K562 (cell line): Measurements from ENCODE around the gene NOTCH1. TPM values are rescaled to one million over a fixed set of nuclear protein-coding genes. Genes with fewer than 3 reads are reported as not detected.

Source experiments
- ATAC-seq: fragments of 200-7000 bp; cut with Tn5 transposase; 3 replicates; pipeline ENCODE4 v1.9.1; 2020; ENCODE audit warnings: moderate library complexity
- BruUV-seq: library from RNA; stranded (reverse); fragments of 400-500 nt; replicated peaks from 2 replicates; lab custom pipeline; 2021; lab: Mats Ljungman, UMichigan
- CTCF ChIA-PET: fragments of 300-600 bp; formaldehyde crosslinking; extraction: SDS; loops from one replicate; lab custom pipeline; 2021; ENCODE audit warnings: low intra/inter-chr PET ratio; lab: Yijun Ruan, JAX
- POLR2A ChIA-PET: fragments of 300-600, 350-650 bp; sonication (Branson Sonifier 250); formaldehyde crosslinking; extraction: SDS; loops from one replicate; lab custom pipeline; 2021; ENCODE audit warnings: antibody characterized with exemption, inconsistent platforms; lab: Yijun Ruan, JAX
- DNase-seq, 4 experiments: peaks; one replicate each; pipeline versions ENCODE4 v3.0.0 to v3.0.0-alpha.2; 2011 to 2018; ENCODE audit warnings: low spot score in 3 of 4, mixed read lengths in 3 of 4; ENCODE audit errors: extremely low read depth in 1 of 4
- FAIRE-seq: peaks from 2 replicates; lab custom pipeline; 2011; peaks lifted over from hg19 to GRCh38; lab: Jason Lieb, UNC
- H2AFZ ChIP-seq: 2 replicates; pipeline ENCODE4 v1.6.0; 2011; ENCODE audit warnings: low read depth, low read length, control low read depth, inconsistent platforms
- H3K27ac ChIP-seq: fragments of 200-600 bp; 3 replicates; pipeline ENCODE4 v1.8.0; 2011; ENCODE audit warnings: low read depth, mild to moderate bottlenecking, control low read depth, inconsistent platforms, low read length, moderate library complexity, mixed read lengths; ENCODE audit errors: extremely low read depth
- H3K27me3 ChIP-seq, 2 experiments: fragments of 300-600 bp in 1 of 2; 2 replicates in 1 of 2; 3 replicates in 1 of 2; pipeline versions ENCODE4 v1.6.0 to v1.8.0; 2011; ENCODE audit warnings: inconsistent platforms in 2 of 2, low read length in 2 of 2, mild to moderate bottlenecking in 1 of 2, mixed read lengths in 1 of 2, moderate library complexity in 1 of 2; ENCODE audit not compliant: control insufficient read depth in 2 of 2, insufficient read depth in 2 of 2
- H3K36me3 ChIP-seq: fragments of 300-600 bp; 3 replicates; pipeline ENCODE4 v1.8.0; 2011; ENCODE audit warnings: mild to moderate bottlenecking, low read length, inconsistent platforms; ENCODE audit not compliant: control insufficient read depth, insufficient read depth
- H3K4me1 ChIP-seq, 2 experiments: fragments of 200-600 bp in 1 of 2; replicated peaks in 1 of 2; 2 replicates in 1 of 2; 3 replicates in 1 of 2; pipeline versions ENCODE4 v1.5.1 to v1.8.0; 2011; ENCODE audit warnings: inconsistent platforms in 2 of 2, low read length in 2 of 2, mild to moderate bottlenecking in 1 of 2, mixed read lengths in 1 of 2, moderate library complexity in 1 of 2; ENCODE audit not compliant: control insufficient read depth in 2 of 2, insufficient read depth in 2 of 2
- H3K4me2 ChIP-seq: 2 replicates; pipeline ENCODE4 v1.6.1; 2011; ENCODE audit warnings: low read length, control low read depth, inconsistent platforms, mixed read lengths; ENCODE audit not compliant: insufficient read depth
- H3K4me3 ChIP-seq: fragments of 200-600 bp; sonication (generic), shearing (Covaris generic); 2 replicates; pipeline ENCODE4 v1.5.1; 2016; ENCODE audit warnings: control low read depth, inconsistent platforms
- H3K79me2 ChIP-seq: fragments of 200-600 bp; 3 replicates; pipeline ENCODE4 v1.8.0; 2011; ENCODE audit warnings: low read length, inconsistent platforms; ENCODE audit not compliant: control insufficient read depth, insufficient read depth
- H3K9ac ChIP-seq, 2 experiments: 2 replicates each; pipeline versions ENCODE4 v1.6.0 to v1.6.1; 2011; ENCODE audit warnings: low read depth in 2 of 2, low read length in 2 of 2, control low read depth in 1 of 2, inconsistent platforms in 1 of 2, mild to moderate bottlenecking in 1 of 2, mixed read lengths in 1 of 2; ENCODE audit not compliant: insufficient read depth in 1 of 2
- H3K9me1 ChIP-seq: one replicate; pipeline ENCODE4 v1.6.0; 2011; ENCODE audit warnings: inconsistent platforms, mild to moderate bottlenecking, low read length, moderate library complexity; ENCODE audit not compliant: control insufficient read depth, insufficient read depth
- H3K9me3 ChIP-seq: replicated peaks from 2 replicates; pipeline ENCODE4 v1.5.1; 2011; ENCODE audit warnings: low read depth, low read length, inconsistent platforms; ENCODE audit not compliant: control insufficient read depth, insufficient read depth
- H4K20me1 ChIP-seq: replicated peaks from 2 replicates; pipeline ENCODE4 v1.6.1; 2011; ENCODE audit warnings: low read length, inconsistent platforms, mixed read lengths; ENCODE audit not compliant: control insufficient read depth, insufficient read depth
- DNMT1 ChIP-seq: fragments of 450-650 bp; IDR thresholded peaks from 2 replicates; pipeline ENCODE4 v1.6.1; 2016; ENCODE audit warnings: antibody characterized with exemption, mild to moderate bottlenecking
- EP300 ChIP-seq: IDR thresholded peaks from 2 replicates; pipeline ENCODE4 v1.6.1; 2012; ENCODE audit warnings: low read length, improper control_type of control experiment
- FOXK2 ChIP-seq, 2 experiments: fragments of 450-650 bp; IDR thresholded peaks in 1 of 2; conservative IDR thresholded peaks in 1 of 2; 2 replicates each; pipeline ENCODE4 v1.6.1; 2016; ENCODE audit warnings: low read depth in 2 of 2, mild to moderate bottlenecking in 1 of 2
- HDAC2 ChIP-seq: fragments of 450-650 bp; IDR thresholded peaks from 2 replicates; pipeline ENCODE4 v1.6.1; 2016; ENCODE audit warnings: mild to moderate bottlenecking
- HNRNPL ChIP-seq: fragments of 200-400 bp; formaldehyde crosslinking; IDR thresholded peaks from 2 replicates; pipeline ENCODE4 v1.6.1; 2017; ENCODE audit warnings: low read depth, mild to moderate bottlenecking, low read length
- JUN ChIP-seq, 2 experiments: sonication (generic) in 1 of 2; formaldehyde crosslinking in 1 of 2; IDR thresholded peaks; 2 replicates each; pipeline versions ENCODE4 v1.6.1 to v1.8.0; 2012 to 2022; ENCODE audit warnings: borderline replicate concordance in 2 of 2, mild to moderate bottlenecking in 2 of 2, improper control_type of control experiment in 1 of 2, low read depth in 1 of 2, low read length in 1 of 2, missing genetic modification reagents in 1 of 2
- KAT7 ChIP-seq: sonication (generic); formaldehyde crosslinking; IDR thresholded peaks from 2 replicates; pipeline ENCODE4 v1.8.0; 2022; ENCODE audit warnings: missing genetic modification reagents, mild to moderate bottlenecking, borderline replicate concordance
- KLF10 ChIP-seq: fragments of 250-450 bp; sonication (Bioruptor Pico); IDR thresholded peaks from 2 replicates; pipeline ENCODE4 v1.6.1; 2021; ENCODE audit warnings: matching md5 sums
- MAZ ChIP-seq, 2 experiments: fragments of 450-650 bp in 1 of 2; sonication (generic) in 1 of 2; formaldehyde crosslinking; IDR thresholded peaks in 1 of 2; conservative IDR thresholded peaks in 1 of 2; 2 replicates each; pipeline versions ENCODE4 v1.4.0 to v1.5.0; 2020; ENCODE audit warnings: mild to moderate bottlenecking in 1 of 2, missing genetic modification reagents in 1 of 2
- NONO ChIP-seq, 2 experiments: fragments of 200-400 bp in 1 of 2; fragments of 450-650 bp in 1 of 2; formaldehyde crosslinking in 1 of 2; IDR thresholded peaks; 2 replicates each; pipeline ENCODE4 v1.6.1; 2017; ENCODE audit warnings: low read depth in 2 of 2, mild to moderate bottlenecking in 2 of 2, moderate library complexity in 2 of 2, low read length in 1 of 2
- PTBP1 ChIP-seq: fragments of 200-400 bp; formaldehyde crosslinking; IDR thresholded peaks from 2 replicates; pipeline ENCODE4 v1.6.1; 2017; ENCODE audit warnings: low read depth, low read length
- RBFOX2 ChIP-seq: fragments of 200-400 bp; formaldehyde crosslinking; IDR thresholded peaks from 2 replicates; pipeline ENCODE4 v1.6.1; 2017; ENCODE audit warnings: low read depth, mild to moderate bottlenecking, low read length, moderate library complexity
- SMAD4 ChIP-seq: fragments of 250-450 bp; sonication (Bioruptor Pico); conservative IDR thresholded peaks from 2 replicates; pipeline ENCODE4 v1.8.0; 2021; ENCODE audit warnings: inconsistent platforms, mild to moderate bottlenecking, moderate library complexity
- TFE3 ChIP-seq: fragments of 450-650 bp; formaldehyde crosslinking; IDR thresholded peaks from 2 replicates; pipeline ENCODE4 v1.4.0; 2020; ENCODE audit warnings: mild to moderate bottlenecking, mixed read lengths
- XRCC4 ChIP-seq: IDR thresholded peaks from one replicate; pipeline ENCODE4 v1.6.1; 2011; ENCODE audit not compliant: insufficient read depth, insufficient read length; ENCODE audit errors: extremely low read depth
- ZNF217 ChIP-seq: sonication (generic); formaldehyde crosslinking; IDR thresholded peaks from 2 replicates; pipeline ENCODE4 v1.8.0; 2022; ENCODE audit warnings: mild to moderate bottlenecking, missing genetic modification reagents
- ZNF444 ChIP-seq: fragments of 250-450 bp; sonication (Bioruptor Pico); IDR thresholded peaks from 2 replicates; pipeline ENCODE4 v1.4.0; 2020; ENCODE audit warnings: mild to moderate bottlenecking, moderate library complexity
- WGBS: fragments of 100-300 bp; shearing (Covaris generic); methylation state at CpG from one replicate; pipeline ENCODE4 v1.1.6; 2016; ENCODE audit warnings: low coverage, mixed read lengths; ENCODE audit not compliant: insufficient coverage; ENCODE audit errors: missing lambda C conversion rate; 5-methylcytosine and 5-hydroxymethylcytosine counted together
- in situ Hi-C: fragments of 300-500 bp; cut with MboI; formaldehyde crosslinking; loops from 4 replicates; pipeline ENCODE4 v1.15.0; 2018; ENCODE audit warnings: inconsistent platforms, mixed read lengths
- intact Hi-C: fragments of 100-400 bp; cut with micrococcal nuclease; formaldehyde crosslinking; loops from 2 replicates; pipeline ENCODE4 v1.14.2; 2022
- polyA plus RNA-seq, 8 experiments: library from polyadenylated mRNA; depleted of rRNA in 4 of 8; stranded (reverse) in 5 of 8; unstranded in 3 of 8; fragments of >200 nt; fragmentation: Nextera tagmentation in 2 of 8; fragmentation: Illumina TruSeq in 1 of 8; extraction: Ambion mirVana in 2 of 8; extraction: Trizol in 1 of 8; gene quantifications; 2 replicates each; pipeline versions ENCODE4 v1.2.1 to v1.2.3, GENCODE V29; 2011 to 2014; ENCODE audit warnings: inconsistent platforms in 1 of 8, missing spikeins in 1 of 8
- total RNA-seq, 7 experiments: library from RNA; depleted of rRNA in 6 of 7; stranded (reverse); fragments of >200 nt in 6 of 7; fragmentation: Illumina TruSeq in 2 of 7; extraction: Trizol in 2 of 7; gene quantifications; 2 replicates each; pipeline versions ENCODE4 v1.2.1 to v1.2.3, GENCODE V29; 2011 to 2021; ENCODE audit warnings: low replicate concordance in 1 of 7

NOTCH1 gene
- total and polyA plus RNA-seq, 9 of the 15 experiments (the other 6 are each of a cell fraction or from before 2014, with no cell fraction given): 0.03 to 31.4 (median 2.3) TPM

DNA sequence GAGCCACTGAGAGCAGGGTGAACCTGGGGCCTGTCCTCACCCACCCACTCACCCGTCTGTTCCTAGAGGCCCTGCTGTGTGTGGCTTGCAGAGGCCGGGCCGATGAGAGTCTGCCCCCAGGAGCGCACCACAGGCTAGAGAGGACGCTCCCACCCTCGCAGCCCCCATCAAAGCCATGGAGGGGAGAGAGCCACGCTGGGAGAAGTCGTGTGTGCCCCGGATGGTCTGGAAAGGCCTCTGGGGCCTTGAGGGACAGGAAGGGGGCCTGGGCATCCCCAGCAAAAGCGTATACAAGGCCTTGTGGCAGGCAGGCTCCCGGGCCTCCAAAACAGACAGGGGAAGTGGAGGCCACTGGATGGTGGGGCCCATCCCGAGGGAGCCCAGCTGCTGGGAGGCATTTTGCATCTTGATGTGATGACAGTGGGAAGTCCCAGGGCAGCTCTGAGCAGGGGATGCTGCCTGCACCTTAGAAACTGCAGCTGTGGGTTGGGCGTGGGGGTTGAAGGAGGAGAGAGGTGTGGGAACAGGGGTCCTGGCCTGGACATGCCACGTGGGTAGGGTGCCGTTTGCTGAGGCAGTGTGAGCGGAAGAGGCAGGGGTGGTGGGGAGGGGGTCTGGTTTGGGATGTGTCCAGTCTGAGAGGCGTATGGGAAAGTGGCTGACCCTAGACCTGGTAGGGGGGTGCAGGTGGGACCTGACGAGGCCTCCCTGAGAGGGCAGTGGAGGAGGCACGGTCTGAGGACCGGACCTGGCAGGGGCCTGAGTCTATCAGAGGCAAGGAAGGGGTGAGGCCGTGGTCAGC lies 43.0 kb upstream of the NOTCH1 start (continued):
- TF ChIP-seq XRCC4 (no peak), TFE3 (CRISPR knock-in tag) (no peak), KAT7 (CRISPR knock-in tag) (0 out of 2 replicates have a peak, but pooled peaks have one; percentile 36), KLF10 (CRISPR knock-in tag) (no peak), RBFOX2 (peak; percentile 39; the same call in 1 of the 2 replicates)

GRCh38 chr9:136587944-136588662 lies 42.3 kb upstream of the NOTCH1 start:
- peak overlapping the region; percentile 18 for H2AFZ ChIP-seq
- H3K36me3 ChIP-seq: no peaks in the 10 kb centered on the region
- no peaks in the 10 kb centered on the region for H3K79me2 ChIP-seq
- H4K20me1 ChIP-seq: no peaks in the 10 kb centered on the region
- peaks cover 43 to 90% of the 10 kb centered on the region in 2 experiments for H3K4me1 ChIP-seq
- no TSS peak for BruUV-seq
- peak overlapping the region; percentile 49 to 82; a peak in 3 of 4 replicates for H3K9ac ChIP-seq
- in situ Hi-C loops (no loop called here), intact Hi-C loops (no loop called here)
- no peaks in the 10 kb centered on the region for H3K9me1 ChIP-seq
- POLR2A ChIA-PET: interaction anchor here (1.0 kb wide), 1 partner anchor 17 kb away, joined by 3 read pairs; no protein-coding TSS in a partner anchor
- H3K9me3 ChIP-seq: no peaks in the 10 kb centered on the region
- H3K27ac ChIP-seq: peak overlapping the region; percentile 78
- peak overlapping the region; percentile 39; the same call in 1 of the 2 replicates for H3K4me2 ChIP-seq
- H3K4me3 ChIP-seq: 0 out of 2 replicates have a peak overlapping the region, but pooled peaks have one; percentile 6
- DNase-seq (peak; percentile 57 to 75 (median 68)), ATAC-seq (peak; percentile 20), FAIRE-seq (peak; percentile 69)
- CTCF ChIA-PET: interaction anchor here (0.6 kb wide), 1 partner anchor 1026 kb away, joined by 3 read pairs; no protein-coding TSS in a partner anchor
- 14% methylated on average over 13 of the region's 22 CpGs for WGBS
- peaks cover 13 to 28% of the 10 kb centered on the region in 2 experiments; a peak in 4 of 5 replicates for H3K27me3 ChIP-seq
- TF ChIP-seq JUN (IDR thresholded peaks at IDR 0.05; ENCODE audit: borderline replicate concordance, low read depth, low read length): no peak
- TF ChIP-seq JUN (CRISPR knock-in tag; IDR thresholded peaks at IDR 0.05; ENCODE audit: borderline replicate concordance): no peak
- peak; percentile 60 for TF ChIP-seq SMAD4 (CRISPR knock-in tag)
- TF ChIP-seq DNMT1: no peak
- peak; percentile 21; the same call in 1 of the 2 replicates for TF ChIP-seq EP300
- TF ChIP-seq HNRNPL: no peak
- no peak for TF ChIP-seq ZNF217
- TF ChIP-seq MAZ (CRISPR knock-in tag; conservative IDR thresholded peaks at IDR 0.05 in 1 of 2, IDR thresholded peaks at IDR 0.05 in 1 of 2): peak in 1 of 2 experiments; percentile 15; a peak in 1 of 4 replicates
- TF ChIP-seq PTBP1: no peak
- TF ChIP-seq ZNF444 (CRISPR knock-in tag): no peak
- TF ChIP-seq HDAC2: 0 out of 2 replicates have a peak, but pooled peaks have one; percentile 41
- no peak for TF ChIP-seq NONO (IDR thresholded peaks at IDR 0.05; ENCODE audit: low read depth in 2 of 2, low read length in 1 of 2)
- peak; percentile 87 to 88 for TF ChIP-seq FOXK2 (conservative IDR thresholded peaks at IDR 0.05 in 1 of 2, IDR thresholded peaks at IDR 0.05 in 1 of 2; ENCODE audit: low read depth in 2 of 2)
